ENCODE measurements around the gene REC114.
"Not testable (repeated sequence)": the region's sequence is repeated elsewhere in the genome, so short reads cannot be mapped to it uniquely, and the experiment has no call there.

REC114 gene

DNA sequence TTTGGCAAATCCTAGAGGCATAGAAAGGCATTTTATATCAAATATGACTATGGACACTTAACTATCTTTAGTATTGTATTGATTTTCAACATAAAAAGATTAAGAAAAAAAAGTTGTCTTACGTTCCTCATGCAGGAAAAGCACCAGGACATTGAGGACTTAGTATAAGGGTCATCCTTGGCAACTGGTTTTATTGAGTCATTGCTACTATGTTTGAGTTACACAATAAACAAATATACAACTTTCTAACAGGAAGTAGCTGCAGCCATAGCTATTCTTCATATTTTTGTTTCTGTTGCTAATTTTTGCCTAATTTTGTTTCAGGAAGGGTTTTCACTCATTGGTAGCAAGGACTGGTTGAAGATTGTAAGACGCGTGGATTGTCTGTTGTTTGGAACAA, 97.2 kb downstream of the REC114 start:
- Histone ChIP-seq H3K36me3 (ENCODE audit: control insufficient read depth, insufficient read depth, low read length) (no peaks in the 10 kb centered on the region), H3K9me3 (ENCODE audit: control insufficient read depth, low read length) (no peaks in the 10 kb centered on the region), H3K27me3 (replicated peaks; ENCODE audit: control insufficient read depth, insufficient read depth, low read length, poor library complexity, severe bottlenecking) (no peaks in the 10 kb centered on the region), H3K4me1 (ENCODE audit: control insufficient read depth, insufficient read depth, low read length, poor library complexity, severe bottlenecking) (no peaks in the 10 kb centered on the region), H3K27ac (ENCODE audit: insufficient read depth, low read length, poor library complexity, severe bottlenecking) (no peak overlapping the region), H3K4me3 (ENCODE audit: insufficient read depth, low read depth, low read length, poor library complexity, severe bottlenecking) (no peak overlapping the region)
- no peak for DNase-seq

DNA sequence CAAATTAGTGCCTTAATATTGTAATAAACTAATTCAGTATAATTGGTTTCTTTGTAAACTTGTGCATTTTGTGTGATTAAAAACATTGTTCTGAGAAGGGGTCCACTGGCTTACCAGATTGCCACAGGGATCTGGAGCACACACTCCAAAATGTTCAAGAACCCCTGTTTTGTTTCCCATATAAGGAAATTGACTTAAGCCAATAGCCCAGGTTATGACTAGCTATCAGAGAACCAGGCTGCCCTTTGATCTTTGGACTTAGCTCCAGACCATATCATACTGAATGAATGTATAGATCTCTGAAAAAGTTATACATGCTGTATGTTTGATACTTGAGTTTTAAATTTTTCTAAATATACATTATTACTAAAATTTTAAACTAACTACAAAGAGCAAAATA, 98.5 kb downstream of the REC114 start:
- H3K4me1 ChIP-seq (ENCODE audit: control insufficient read depth, insufficient read depth, low read length, poor library complexity, severe bottlenecking): no peaks in the 10 kb centered on the region
- H3K9me3 ChIP-seq (ENCODE audit: control insufficient read depth, low read length): no peaks in the 10 kb centered on the region
- no peak overlapping the region for H3K4me3 ChIP-seq (ENCODE audit: insufficient read depth, low read depth, low read length, poor library complexity, severe bottlenecking)
- no peak for DNase-seq
- H3K27ac ChIP-seq (ENCODE audit: insufficient read depth, low read length, poor library complexity, severe bottlenecking): no peak overlapping the region
- no peaks in the 10 kb centered on the region for H3K36me3 ChIP-seq (ENCODE audit: control insufficient read depth, insufficient read depth, low read length)
- H3K27me3 ChIP-seq (replicated peaks; ENCODE audit: control insufficient read depth, insufficient read depth, low read length, poor library complexity, severe bottlenecking): no peaks in the 10 kb centered on the region

DNA sequence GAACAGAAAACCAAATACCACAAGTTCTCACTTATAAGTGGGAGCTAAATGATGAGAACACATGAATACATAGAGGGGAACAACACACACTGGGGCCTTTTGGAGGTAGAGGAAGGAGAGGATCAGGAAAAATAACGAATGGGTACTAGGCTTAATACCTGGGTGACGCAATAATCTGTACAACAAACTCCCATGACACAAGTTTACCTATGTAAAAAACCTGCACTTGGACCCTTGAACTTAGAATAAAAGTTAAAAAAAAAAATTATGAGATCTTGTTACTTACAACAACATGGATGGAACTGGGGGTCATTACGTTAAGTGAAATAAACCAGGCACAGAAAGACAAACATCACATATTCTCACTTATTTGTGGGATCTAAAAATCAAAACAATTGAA, 106.0 kb downstream of the REC114 start:
- not testable (repeated sequence) for H3K27ac ChIP-seq (ENCODE audit: insufficient read depth, low read length, poor library complexity, severe bottlenecking); H3K36me3 ChIP-seq (ENCODE audit: control insufficient read depth, insufficient read depth, low read length); H3K27me3 ChIP-seq (replicated peaks; ENCODE audit: control insufficient read depth, insufficient read depth, low read length, poor library complexity, severe bottlenecking); DNase-seq; H3K9me3 ChIP-seq (ENCODE audit: control insufficient read depth, low read length); H3K4me3 ChIP-seq (ENCODE audit: insufficient read depth, low read depth, low read length, poor library complexity, severe bottlenecking); H3K4me1 ChIP-seq (ENCODE audit: control insufficient read depth, insufficient read depth, low read length, poor library complexity, severe bottlenecking)

DNA sequence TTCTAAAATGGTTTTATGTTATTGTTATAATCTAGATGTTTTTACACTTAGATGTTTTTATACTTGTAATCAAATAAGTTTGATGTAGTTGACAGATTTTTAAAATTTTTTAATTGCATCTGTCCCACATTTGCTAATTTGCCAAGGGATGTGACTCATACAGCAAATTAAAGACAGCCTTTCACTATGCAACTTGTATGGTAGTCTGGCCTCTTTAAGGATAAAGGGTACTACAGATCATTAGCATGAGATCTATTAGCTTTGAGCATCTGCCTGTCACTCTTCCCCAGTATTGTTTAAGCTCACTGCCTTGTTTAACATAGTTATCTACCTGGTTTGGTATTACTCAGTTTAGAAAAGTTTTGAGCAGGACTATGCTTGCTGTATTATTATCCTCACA, 107.2 kb downstream of the REC114 start:
- Histone ChIP-seq H3K36me3 (ENCODE audit: control insufficient read depth, insufficient read depth, low read length) (no peaks in the 10 kb centered on the region), H3K4me3 (ENCODE audit: insufficient read depth, low read depth, low read length, poor library complexity, severe bottlenecking) (no peak overlapping the region), H3K4me1 (ENCODE audit: control insufficient read depth, insufficient read depth, low read length, poor library complexity, severe bottlenecking) (no peaks in the 10 kb centered on the region), H3K27ac (ENCODE audit: insufficient read depth, low read length, poor library complexity, severe bottlenecking) (no peak overlapping the region), H3K27me3 (replicated peaks; ENCODE audit: control insufficient read depth, insufficient read depth, low read length, poor library complexity, severe bottlenecking) (no peaks in the 10 kb centered on the region), H3K9me3 (ENCODE audit: control insufficient read depth, low read length) (no peaks in the 10 kb centered on the region)
- no peak for DNase-seq

DNA sequence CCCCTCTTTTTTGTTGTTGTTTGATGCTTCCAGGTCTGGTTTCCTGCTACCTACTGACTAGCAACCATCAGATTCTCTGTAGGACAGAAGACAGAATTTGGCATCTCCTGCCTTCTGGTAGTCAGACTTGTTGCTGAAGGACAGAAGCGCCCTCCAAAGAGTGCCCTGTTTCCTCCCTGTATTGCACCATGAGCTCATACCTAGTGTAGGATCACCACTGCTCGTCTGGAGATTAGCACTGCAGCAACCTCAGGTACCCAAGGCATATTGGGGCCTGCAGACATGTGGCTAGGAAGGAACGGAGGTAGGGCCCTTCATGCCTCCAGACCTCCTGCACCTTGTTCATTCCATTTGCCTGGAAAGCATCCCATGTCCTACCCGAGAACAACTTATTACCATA, 112.1 kb downstream of the REC114 start:
- H3K27ac ChIP-seq (ENCODE audit: insufficient read depth, low read length, poor library complexity, severe bottlenecking): no peak overlapping the region
- H3K4me1 ChIP-seq (ENCODE audit: control insufficient read depth, insufficient read depth, low read length, poor library complexity, severe bottlenecking): no peaks in the 10 kb centered on the region
- H3K4me3 ChIP-seq (ENCODE audit: insufficient read depth, low read depth, low read length, poor library complexity, severe bottlenecking): no peak overlapping the region
- H3K27me3 ChIP-seq (replicated peaks; ENCODE audit: control insufficient read depth, insufficient read depth, low read length, poor library complexity, severe bottlenecking): no peaks in the 10 kb centered on the region
- peaks cover 24% of the 10 kb centered on the region for H3K36me3 ChIP-seq (ENCODE audit: control insufficient read depth, insufficient read depth, low read length)
- no peaks in the 10 kb centered on the region for H3K9me3 ChIP-seq (ENCODE audit: control insufficient read depth, low read length)
- no peak for DNase-seq

DNA sequence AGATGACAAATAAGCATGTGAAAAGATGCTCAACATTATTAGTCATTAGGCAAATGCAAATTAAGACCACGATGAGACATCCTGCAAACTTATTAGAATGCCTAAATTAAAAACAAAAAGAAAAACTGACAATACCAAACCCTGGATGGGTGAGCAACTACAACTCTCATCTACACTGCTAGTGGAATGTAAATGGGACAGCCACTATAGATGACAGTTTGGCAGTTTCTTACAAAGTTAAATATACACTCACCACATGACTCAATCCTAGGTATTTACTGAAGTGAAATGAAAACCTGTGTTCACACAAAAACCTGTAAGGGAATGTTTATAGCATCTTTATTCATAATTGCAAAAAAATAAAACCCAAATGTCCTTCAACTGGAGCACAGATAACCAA, 115.6 kb downstream of the REC114 start:
- no peaks in the 10 kb centered on the region for H3K4me1 ChIP-seq (ENCODE audit: control insufficient read depth, insufficient read depth, low read length, poor library complexity, severe bottlenecking)
- no peak for DNase-seq
- H3K9me3 ChIP-seq (ENCODE audit: control insufficient read depth, low read length): no peaks in the 10 kb centered on the region
- no peak overlapping the region for H3K27ac ChIP-seq (ENCODE audit: insufficient read depth, low read length, poor library complexity, severe bottlenecking)
- no peaks in the 10 kb centered on the region for H3K27me3 ChIP-seq (replicated peaks; ENCODE audit: control insufficient read depth, insufficient read depth, low read length, poor library complexity, severe bottlenecking)
- peaks cover 31% of the 10 kb centered on the region for H3K36me3 ChIP-seq (ENCODE audit: control insufficient read depth, insufficient read depth, low read length)
- H3K4me3 ChIP-seq (ENCODE audit: insufficient read depth, low read depth, low read length, poor library complexity, severe bottlenecking): no peak overlapping the region

DNA sequence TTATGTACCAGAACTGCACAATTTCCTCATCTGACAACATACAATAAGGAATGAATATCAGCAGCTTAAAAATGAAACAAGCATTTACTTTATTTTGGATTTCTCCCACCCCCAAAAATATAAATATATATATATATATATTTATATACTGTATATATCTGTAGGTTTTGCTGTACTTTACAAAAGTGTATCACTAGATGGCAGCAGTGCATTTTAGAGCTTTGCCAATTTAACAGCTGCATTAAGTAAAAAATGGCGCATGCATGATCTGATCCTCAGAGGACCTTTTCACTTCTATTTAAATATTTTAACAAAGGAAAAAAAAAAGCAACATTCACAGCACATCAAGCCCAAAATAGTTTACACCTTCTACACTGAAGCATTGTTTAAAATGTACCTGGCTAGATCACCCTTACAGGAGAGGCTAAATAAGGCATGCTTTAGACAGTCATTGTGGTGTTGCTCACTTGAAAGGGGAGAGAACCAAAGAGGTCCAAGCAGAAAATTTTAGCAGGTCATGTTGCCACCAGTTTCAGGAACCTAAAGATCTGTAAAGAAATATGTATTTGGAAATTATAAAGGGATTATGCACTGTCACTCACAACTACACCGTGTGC, 117.6 kb downstream of the REC114 start:
- Histone ChIP-seq H3K36me3 (ENCODE audit: control insufficient read depth, insufficient read depth, low read length) (peaks cover 41% of the 10 kb centered on the region), H3K27ac (ENCODE audit: insufficient read depth, low read length, poor library complexity, severe bottlenecking) (no peak overlapping the region), H3K4me1 (ENCODE audit: control insufficient read depth, insufficient read depth, low read length, poor library complexity, severe bottlenecking) (no peaks in the 10 kb centered on the region), H3K4me3 (ENCODE audit: insufficient read depth, low read depth, low read length, poor library complexity, severe bottlenecking) (no peak overlapping the region), H3K9me3 (ENCODE audit: control insufficient read depth, low read length) (no peaks in the 10 kb centered on the region), H3K27me3 (replicated peaks; ENCODE audit: control insufficient read depth, insufficient read depth, low read length, poor library complexity, severe bottlenecking) (no peaks in the 10 kb centered on the region)
- DNase-seq: no peak

DNA sequence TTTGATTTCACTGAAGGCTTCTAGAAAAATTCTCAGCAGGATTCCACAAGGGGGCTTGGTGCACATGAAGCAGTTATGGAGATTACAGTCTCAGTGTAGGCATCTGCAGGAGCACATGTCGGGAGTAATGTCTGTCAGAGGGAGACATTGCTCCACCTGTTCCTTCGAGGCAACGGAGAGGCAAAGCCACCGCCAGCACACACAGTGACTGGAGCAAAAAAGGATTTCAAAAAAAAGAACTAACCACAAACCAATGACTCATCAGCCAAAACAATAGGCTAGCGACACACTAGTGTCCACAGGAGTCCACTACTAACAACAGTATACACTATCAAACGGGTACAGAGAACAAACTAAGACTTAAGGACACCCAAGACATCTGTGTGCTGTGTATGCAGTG, 121.3 kb downstream of the REC114 start:
- Histone ChIP-seq H3K36me3 (ENCODE audit: control insufficient read depth, insufficient read depth, low read length) (peaks cover 39% of the 10 kb centered on the region), H3K4me1 (ENCODE audit: control insufficient read depth, insufficient read depth, low read length, poor library complexity, severe bottlenecking) (no peaks in the 10 kb centered on the region), H3K27me3 (replicated peaks; ENCODE audit: control insufficient read depth, insufficient read depth, low read length, poor library complexity, severe bottlenecking) (no peaks in the 10 kb centered on the region), H3K9me3 (ENCODE audit: control insufficient read depth, low read length) (no peaks in the 10 kb centered on the region), H3K4me3 (ENCODE audit: insufficient read depth, low read depth, low read length, poor library complexity, severe bottlenecking) (no peak overlapping the region), H3K27ac (ENCODE audit: insufficient read depth, low read length, poor library complexity, severe bottlenecking) (no peak overlapping the region)
- DNase-seq: no peak

DNA sequence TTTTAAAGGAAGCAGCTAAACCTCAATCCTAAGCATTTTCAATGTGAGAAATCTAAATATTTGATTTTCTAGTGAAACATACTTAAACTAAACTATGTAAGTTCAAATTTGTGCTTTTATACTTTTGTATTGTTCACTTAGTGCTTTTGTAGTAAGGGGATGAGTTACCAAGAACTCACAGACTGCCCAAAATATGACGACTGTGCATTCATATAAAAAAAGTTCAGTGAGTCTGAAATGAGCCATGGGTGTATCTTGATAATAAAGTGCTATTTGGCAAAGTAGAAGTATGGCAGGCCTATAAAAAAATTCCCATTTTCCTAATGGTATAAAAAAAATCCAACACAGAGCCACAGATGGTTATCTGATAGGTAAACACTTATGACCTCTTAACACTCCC, 124.1 kb downstream of the REC114 start:
- H3K9me3 ChIP-seq (ENCODE audit: control insufficient read depth, low read length): no peaks in the 10 kb centered on the region
- H3K36me3 ChIP-seq (ENCODE audit: control insufficient read depth, insufficient read depth, low read length): peaks cover 60% of the 10 kb centered on the region
- H3K4me3 ChIP-seq (ENCODE audit: insufficient read depth, low read depth, low read length, poor library complexity, severe bottlenecking): no peak overlapping the region
- no peak overlapping the region for H3K27ac ChIP-seq (ENCODE audit: insufficient read depth, low read length, poor library complexity, severe bottlenecking)
- no peaks in the 10 kb centered on the region for H3K27me3 ChIP-seq (replicated peaks; ENCODE audit: control insufficient read depth, insufficient read depth, low read length, poor library complexity, severe bottlenecking)
- no peak for DNase-seq
- no peaks in the 10 kb centered on the region for H3K4me1 ChIP-seq (ENCODE audit: control insufficient read depth, insufficient read depth, low read length, poor library complexity, severe bottlenecking)

DNA sequence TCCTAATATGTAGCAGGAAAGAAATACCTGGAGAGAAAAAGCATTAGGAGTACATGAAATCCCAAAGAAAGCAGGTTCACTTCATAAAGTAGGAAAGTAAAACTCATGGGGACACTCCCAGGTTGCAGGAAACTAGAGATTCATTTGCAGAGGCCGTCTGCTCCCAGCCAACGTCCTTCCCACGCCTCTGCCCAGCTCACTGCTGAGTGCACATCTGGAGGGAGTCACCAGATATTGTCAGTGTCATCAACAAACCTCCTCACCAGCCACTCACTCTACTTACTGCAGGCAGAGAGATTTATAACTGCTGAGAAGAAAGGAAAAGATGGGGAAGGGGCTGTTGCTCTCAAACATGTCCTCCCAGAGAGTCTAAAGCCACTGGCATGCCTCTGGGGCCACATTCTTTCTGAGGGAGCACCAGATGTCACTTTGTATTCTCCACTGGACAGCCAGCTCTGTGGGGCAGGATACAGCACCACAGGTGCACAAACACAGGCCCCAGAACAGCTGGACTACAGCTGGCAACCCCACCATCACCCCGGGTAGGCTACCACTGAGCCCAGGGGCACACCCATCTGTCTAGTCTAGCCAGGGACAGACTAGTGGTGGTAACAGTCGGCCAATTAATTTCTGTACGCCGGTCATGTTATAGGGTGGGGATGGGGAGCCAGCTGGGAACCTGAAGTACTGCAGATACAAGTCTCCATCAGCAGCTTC, 125.8 kb downstream of the REC114 start:
- no peaks in the 10 kb centered on the region for H3K4me1 ChIP-seq (ENCODE audit: control insufficient read depth, insufficient read depth, low read length, poor library complexity, severe bottlenecking)
- H3K4me3 ChIP-seq (ENCODE audit: insufficient read depth, low read depth, low read length, poor library complexity, severe bottlenecking): no peak overlapping the region
- DNase-seq: no peak
- peaks cover 67% of the 10 kb centered on the region for H3K36me3 ChIP-seq (ENCODE audit: control insufficient read depth, insufficient read depth, low read length)
- no peaks in the 10 kb centered on the region for H3K9me3 ChIP-seq (ENCODE audit: control insufficient read depth, low read length)
- H3K27me3 ChIP-seq (replicated peaks; ENCODE audit: control insufficient read depth, insufficient read depth, low read length, poor library complexity, severe bottlenecking): no peaks in the 10 kb centered on the region
- H3K27ac ChIP-seq (ENCODE audit: insufficient read depth, low read length, poor library complexity, severe bottlenecking): no peak overlapping the region

Measured in effector memory CD4-positive, alpha-beta T cell (primary cell).